GM12878 (cell line): Measurements from ENCODE around the gene EXOC4.

ENCODE experiments used
- GABPA ChIP-seq: IDR thresholded peaks from 2 replicates; pipeline ENCODE4 v1.6.1; 2014; ENCODE audit warnings: antibody characterized with exemption, low read depth, mild to moderate bottlenecking, inconsistent platforms
- MXI1 ChIP-seq: fragments of 150-350 bp; IDR thresholded peaks from 2 replicates; pipeline ENCODE4 v1.6.1; 2011; ENCODE audit warnings: low read depth, mild to moderate bottlenecking, inconsistent platforms, low read length, improper control_type of control experiment
- POLR2AphosphoS5 ChIP-seq: IDR thresholded peaks from 2 replicates; pipeline ENCODE4 v1.6.1; 2011; ENCODE audit warnings: mild to moderate bottlenecking, low read length, inconsistent platforms
- SIN3A ChIP-seq: IDR thresholded peaks from 2 replicates; pipeline ENCODE4 v1.6.1; 2012; ENCODE audit warnings: low read depth, low read length, improper control_type of control experiment
- SMC3 ChIP-seq: IDR thresholded peaks from 2 replicates; pipeline ENCODE4 v1.6.1; 2011; ENCODE audit warnings: low read length, improper control_type of control experiment, borderline replicate concordance
- TAF1 ChIP-seq: IDR thresholded peaks from 2 replicates; pipeline ENCODE4 v1.6.1; 2011; ENCODE audit warnings: mild to moderate bottlenecking, low read depth, low read length, borderline replicate concordance
- TCF7 ChIP-seq: IDR thresholded peaks from 2 replicates; pipeline ENCODE4 v1.6.1; 2014; ENCODE audit warnings: antibody characterized with exemption, borderline replicate concordance
- ZNF24 ChIP-seq: fragments of 450-650 bp; IDR thresholded peaks from 2 replicates; pipeline ENCODE4 v1.6.1; 2017; ENCODE audit warnings: antibody characterized with exemption, mild to moderate bottlenecking
- TF ChIP-seq, protein P1 (sequence below), 3 experiments: IDR thresholded peaks in 2 of 3; conservative IDR thresholded peaks in 1 of 3; 2 replicates each; pipeline ENCODE4 v1.5.1; 2011; ENCODE audit warnings: low read depth in 3 of 3, low read length in 3 of 3, mild to moderate bottlenecking in 3 of 3, control low read depth in 2 of 3, moderate library complexity in 2 of 3, inconsistent platforms in 1 of 3, mixed read lengths in 1 of 3; ENCODE audit not compliant: control insufficient read depth in 2 of 3, insufficient read depth in 1 of 3; ENCODE audit errors: extremely low read depth in 1 of 3
- TF ChIP-seq, protein P2 (sequence below): fragments of 450-650 bp; IDR thresholded peaks from 2 replicates; pipeline ENCODE4 v1.6.1; 2017; ENCODE audit warnings: mild to moderate bottlenecking, moderate library complexity

DNA sequence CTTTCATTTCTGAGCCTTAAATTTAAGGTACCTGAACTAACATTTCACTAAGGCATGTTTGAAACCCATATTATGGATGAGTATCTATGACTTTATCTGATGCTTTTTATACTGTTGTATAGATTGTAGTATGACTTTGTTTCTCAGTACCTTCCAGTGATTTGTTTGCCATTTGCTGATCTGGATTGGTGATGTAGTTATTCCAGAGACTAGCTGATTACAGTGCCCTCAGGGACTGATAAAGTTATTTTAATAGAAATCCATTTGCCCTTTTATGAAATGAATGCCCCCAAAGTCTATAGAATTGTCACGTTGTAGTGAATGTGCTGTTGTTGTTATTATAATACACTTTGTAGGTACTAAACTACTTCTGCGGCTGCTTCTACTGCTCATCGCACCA, 488.8 kb downstream of the EXOC4 start:
- TF ChIP-seq ZNF24: no peak
- no peak for TF ChIP-seq TCF7
- no peak for TF ChIP-seq SIN3A
- no peak for TF ChIP-seq TAF1
- TF ChIP-seq, protein P1, sequence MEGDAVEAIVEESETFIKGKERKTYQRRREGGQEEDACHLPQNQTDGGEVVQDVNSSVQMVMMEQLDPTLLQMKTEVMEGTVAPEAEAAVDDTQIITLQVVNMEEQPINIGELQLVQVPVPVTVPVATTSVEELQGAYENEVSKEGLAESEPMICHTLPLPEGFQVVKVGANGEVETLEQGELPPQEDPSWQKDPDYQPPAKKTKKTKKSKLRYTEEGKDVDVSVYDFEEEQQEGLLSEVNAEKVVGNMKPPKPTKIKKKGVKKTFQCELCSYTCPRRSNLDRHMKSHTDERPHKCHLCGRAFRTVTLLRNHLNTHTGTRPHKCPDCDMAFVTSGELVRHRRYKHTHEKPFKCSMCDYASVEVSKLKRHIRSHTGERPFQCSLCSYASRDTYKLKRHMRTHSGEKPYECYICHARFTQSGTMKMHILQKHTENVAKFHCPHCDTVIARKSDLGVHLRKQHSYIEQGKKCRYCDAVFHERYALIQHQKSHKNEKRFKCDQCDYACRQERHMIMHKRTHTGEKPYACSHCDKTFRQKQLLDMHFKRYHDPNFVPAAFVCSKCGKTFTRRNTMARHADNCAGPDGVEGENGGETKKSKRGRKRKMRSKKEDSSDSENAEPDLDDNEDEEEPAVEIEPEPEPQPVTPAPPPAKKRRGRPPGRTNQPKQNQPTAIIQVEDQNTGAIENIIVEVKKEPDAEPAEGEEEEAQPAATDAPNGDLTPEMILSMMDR (IDR thresholded peaks at IDR 0.05 in 2 of 3, conservative IDR thresholded peaks at IDR 0.05 in 1 of 3; ENCODE audit: control insufficient read depth in 2 of 3, extremely low read depth in 1 of 3, insufficient read depth in 1 of 3, low read depth in 3 of 3, low read length in 3 of 3): no peak
- TF ChIP-seq POLR2AphosphoS5: no peak
- no peak for TF ChIP-seq MXI1
- TF ChIP-seq SMC3: no peak
- no peak for TF ChIP-seq GABPA
- TF ChIP-seq, protein P2, sequence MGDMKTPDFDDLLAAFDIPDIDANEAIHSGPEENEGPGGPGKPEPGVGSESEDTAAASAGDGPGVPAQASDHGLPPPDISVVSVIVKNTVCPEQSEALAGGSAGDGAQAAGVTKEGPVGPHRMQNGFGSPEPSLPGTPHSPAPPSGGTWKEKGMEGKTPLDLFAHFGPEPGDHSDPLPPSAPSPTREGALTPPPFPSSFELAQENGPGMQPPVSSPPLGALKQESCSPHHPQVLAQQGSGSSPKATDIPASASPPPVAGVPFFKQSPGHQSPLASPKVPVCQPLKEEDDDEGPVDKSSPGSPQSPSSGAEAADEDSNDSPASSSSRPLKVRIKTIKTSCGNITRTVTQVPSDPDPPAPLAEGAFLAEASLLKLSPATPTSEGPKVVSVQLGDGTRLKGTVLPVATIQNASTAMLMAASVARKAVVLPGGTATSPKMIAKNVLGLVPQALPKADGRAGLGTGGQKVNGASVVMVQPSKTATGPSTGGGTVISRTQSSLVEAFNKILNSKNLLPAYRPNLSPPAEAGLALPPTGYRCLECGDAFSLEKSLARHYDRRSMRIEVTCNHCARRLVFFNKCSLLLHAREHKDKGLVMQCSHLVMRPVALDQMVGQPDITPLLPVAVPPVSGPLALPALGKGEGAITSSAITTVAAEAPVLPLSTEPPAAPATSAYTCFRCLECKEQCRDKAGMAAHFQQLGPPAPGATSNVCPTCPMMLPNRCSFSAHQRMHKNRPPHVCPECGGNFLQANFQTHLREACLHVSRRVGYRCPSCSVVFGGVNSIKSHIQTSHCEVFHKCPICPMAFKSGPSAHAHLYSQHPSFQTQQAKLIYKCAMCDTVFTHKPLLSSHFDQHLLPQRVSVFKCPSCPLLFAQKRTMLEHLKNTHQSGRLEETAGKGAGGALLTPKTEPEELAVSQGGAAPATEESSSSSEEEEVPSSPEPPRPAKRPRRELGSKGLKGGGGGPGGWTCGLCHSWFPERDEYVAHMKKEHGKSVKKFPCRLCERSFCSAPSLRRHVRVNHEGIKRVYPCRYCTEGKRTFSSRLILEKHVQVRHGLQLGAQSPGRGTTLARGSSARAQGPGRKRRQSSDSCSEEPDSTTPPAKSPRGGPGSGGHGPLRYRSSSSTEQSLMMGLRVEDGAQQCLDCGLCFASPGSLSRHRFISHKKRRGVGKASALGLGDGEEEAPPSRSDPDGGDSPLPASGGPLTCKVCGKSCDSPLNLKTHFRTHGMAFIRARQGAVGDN: no peak
